ENCODE measurements around the gene EXOC7.
"Not testable (repeated sequence)": the region's sequence is repeated elsewhere in the genome, so short reads cannot be mapped to it uniquely, and the experiment has no call there.

The EXOC7 gene

GRCh38 chr17:76049239-76049638 is 54.3 kb downstream of the EXOC7 start:
- FAIRE-seq (no peak), DNase-seq (ENCODE audit: insufficient read length, low spot score) (no peak)

DNA sequence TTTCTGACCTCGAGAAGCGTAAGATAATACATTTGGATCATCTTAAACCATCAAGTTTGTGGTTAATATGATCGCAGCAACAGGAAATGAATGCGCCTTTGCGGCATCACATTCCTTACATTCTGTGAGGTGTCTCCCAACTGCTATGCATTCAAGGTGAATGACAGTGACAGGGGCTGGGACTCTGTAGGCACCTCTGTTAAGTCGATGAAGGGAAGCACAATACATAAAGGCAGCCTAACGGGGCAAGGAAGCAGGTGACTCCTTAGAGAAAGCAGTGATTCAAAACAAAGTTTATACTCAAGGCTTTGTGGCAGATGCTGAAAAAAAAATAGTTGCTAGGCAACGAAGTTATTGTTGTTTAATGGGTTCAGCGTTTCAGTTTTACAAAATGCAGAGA is 54.9 kb downstream of the EXOC7 start:
- no peak for FAIRE-seq
- DNase-seq (ENCODE audit: insufficient read length, low spot score), result no peak

- no peak for DNase-seq (ENCODE audit: insufficient read length, low spot score)
- FAIRE-seq, result no peak
These were observed 55.5 kb downstream of the EXOC7 start for GRCh38 chr17:76048025-76048605.

- DNase-seq (ENCODE audit: insufficient read length, low spot score) (no peak), FAIRE-seq (no peak)
These were observed 57.5 kb downstream of the EXOC7 start for GRCh38 chr17:76046064-76046463.

DNA sequence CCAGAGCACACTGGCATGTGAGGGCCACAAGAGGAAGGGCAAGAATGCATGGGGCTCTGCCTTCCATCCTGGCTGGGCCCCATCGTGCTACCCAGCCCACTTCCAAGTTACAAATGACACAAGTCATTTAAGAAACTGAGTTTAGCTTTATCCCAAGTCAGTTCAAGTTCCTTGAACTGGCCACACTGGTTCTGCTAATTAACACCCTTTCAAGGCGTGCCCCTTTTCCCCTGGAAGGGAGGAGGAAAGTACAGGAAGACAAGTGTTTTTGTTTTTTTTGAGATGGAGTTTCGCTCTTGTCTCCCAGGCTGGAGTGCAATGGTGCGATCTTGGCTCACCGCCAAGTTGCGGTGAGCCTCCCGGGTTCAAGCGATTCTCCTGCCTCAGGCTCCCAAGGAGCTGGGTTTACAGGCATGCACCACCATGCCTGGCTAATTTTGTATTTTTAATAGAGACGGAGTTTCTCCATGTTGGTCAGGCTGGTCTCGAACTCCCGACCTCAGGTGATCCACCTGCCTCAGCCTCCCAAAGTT is 59.0 kb downstream of the EXOC7 start:
- FAIRE-seq; DNase-seq (ENCODE audit: insufficient read length, low spot score): not testable (repeated sequence)

DNA sequence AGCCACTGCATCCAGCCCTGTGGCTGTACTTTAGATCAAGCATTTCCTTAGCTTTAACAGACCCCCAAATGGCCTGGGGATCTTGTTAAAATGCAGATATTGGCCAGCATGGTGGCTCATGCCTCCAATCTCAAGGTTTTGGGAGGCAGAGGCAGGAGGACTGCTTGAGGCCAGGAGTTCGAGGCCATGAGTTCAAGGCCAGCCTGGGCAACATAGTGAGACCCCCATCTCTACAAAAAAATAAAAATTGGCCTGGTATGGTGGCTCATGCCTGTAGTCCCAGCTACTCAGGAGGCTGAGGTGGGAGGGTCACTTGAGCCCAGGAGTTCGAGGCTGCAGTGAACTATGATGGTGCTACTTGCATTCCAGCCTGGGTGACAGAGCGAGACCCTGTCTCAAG is 60.7 kb downstream of the EXOC7 start:
- not testable (repeated sequence) for FAIRE-seq; DNase-seq (ENCODE audit: insufficient read length, low spot score)

- FAIRE-seq (no peak), DNase-seq (ENCODE audit: insufficient read length, low spot score) (no peak)
These were observed 63.2 kb downstream of the EXOC7 start for GRCh38 chr17:76040376-76040775.

GRCh38 chr17:76039121-76039520 is 64.5 kb downstream of the EXOC7 start:
- no peak for FAIRE-seq
- no peak for DNase-seq (ENCODE audit: insufficient read length, low spot score)

GRCh38 chr17:76038050-76038449 is 65.5 kb downstream of the EXOC7 start:
- DNase-seq (ENCODE audit: insufficient read length, low spot score) (no peak), FAIRE-seq (no peak)

GRCh38 chr17:76036497-76037261 is 66.9 kb downstream of the EXOC7 start:
- no peak for FAIRE-seq
- DNase-seq (ENCODE audit: insufficient read length, low spot score), result no peak

- FAIRE-seq, result no peak
- no peak for DNase-seq (ENCODE audit: insufficient read length, low spot score)
These were observed 68.9 kb downstream of the EXOC7 start for GRCh38 chr17:76034428-76035350.

DNA sequence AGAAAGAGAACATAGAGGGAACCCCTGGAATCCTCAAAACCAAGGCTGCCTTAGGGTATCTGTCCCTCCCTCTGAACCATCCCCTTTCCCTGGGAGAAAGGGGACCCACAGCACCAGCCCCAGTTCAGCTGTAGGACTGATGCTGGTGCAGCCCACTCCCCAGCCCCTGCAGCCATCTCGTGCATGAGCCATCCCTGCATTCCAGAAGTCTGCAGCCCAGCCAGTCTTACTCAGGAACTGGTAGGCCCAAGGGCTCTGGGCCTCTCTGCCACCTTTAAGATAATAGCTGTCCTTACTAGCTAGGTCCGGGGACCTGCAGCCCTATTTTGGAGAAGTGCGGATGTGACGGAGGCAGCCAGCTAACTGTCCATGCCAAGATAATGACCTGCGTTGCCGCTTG is 70.4 kb downstream of the EXOC7 start:
- no peak for FAIRE-seq

GRCh38 chr17:76032780-76033108 is 70.8 kb downstream of the EXOC7 start:
- FAIRE-seq (no peak), DNase-seq (ENCODE audit: insufficient read length, low spot score) (no peak)

More for the DNA sequence above, 70.4 kb downstream of the EXOC7 start:
- DNase-seq (ENCODE audit: insufficient read length, low spot score), result no peak

DNA sequence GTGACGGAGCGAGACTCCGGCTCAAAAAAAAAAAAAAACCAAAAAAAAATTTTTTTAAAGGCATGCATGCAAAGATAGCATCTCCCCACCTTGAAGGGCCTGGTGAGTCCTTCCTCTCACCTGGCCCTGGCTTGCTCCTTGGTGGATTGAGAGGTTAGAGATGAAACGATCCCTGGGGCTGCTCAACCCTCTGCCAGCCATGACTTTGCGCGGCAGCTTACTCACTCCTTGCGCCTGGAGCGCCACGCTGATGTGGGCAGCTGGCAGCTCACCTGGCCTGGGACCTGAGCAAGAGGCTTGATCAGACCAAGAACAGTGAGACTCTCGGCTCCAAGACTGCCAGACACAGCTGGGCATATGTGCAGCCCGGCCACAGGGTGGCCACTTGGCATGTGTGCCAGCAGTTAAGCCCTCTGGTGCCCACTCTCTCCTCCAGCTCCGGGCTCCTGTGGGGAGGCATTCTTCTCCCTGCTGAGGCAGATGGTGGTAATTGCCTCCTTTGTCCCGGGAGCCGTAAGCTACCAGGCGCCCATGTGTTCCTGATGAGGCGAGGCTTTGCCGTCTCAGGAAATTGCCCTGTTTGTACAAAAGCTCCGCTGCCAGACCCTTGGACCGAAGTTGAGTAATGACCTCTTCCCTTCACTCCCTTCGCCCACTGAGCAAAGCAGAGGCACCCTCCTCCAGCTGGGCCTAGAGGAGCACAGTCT is 71.4 kb downstream of the EXOC7 start:
- DNase-seq (ENCODE audit: insufficient read length, low spot score), result no peak
- FAIRE-seq, result no peak

Measured in GM19239 (cell line).